NCI-H2107 treated with DMSO at 0.1 percent for 48 hours (cell line): ENCODE data around the gene DUSP6.
"Not testable (repeated sequence)": the region's sequence is repeated elsewhere in the genome, so short reads cannot be mapped to it uniquely, and the experiment has no call there.

ENCODE experiments used
- DNase-seq: peaks from one replicate; lab custom pipeline; 2025; ENCODE audit not compliant: unreplicated experiment; lab: John Stamatoyannopoulos, UW

Gene DUSP6

DNA sequence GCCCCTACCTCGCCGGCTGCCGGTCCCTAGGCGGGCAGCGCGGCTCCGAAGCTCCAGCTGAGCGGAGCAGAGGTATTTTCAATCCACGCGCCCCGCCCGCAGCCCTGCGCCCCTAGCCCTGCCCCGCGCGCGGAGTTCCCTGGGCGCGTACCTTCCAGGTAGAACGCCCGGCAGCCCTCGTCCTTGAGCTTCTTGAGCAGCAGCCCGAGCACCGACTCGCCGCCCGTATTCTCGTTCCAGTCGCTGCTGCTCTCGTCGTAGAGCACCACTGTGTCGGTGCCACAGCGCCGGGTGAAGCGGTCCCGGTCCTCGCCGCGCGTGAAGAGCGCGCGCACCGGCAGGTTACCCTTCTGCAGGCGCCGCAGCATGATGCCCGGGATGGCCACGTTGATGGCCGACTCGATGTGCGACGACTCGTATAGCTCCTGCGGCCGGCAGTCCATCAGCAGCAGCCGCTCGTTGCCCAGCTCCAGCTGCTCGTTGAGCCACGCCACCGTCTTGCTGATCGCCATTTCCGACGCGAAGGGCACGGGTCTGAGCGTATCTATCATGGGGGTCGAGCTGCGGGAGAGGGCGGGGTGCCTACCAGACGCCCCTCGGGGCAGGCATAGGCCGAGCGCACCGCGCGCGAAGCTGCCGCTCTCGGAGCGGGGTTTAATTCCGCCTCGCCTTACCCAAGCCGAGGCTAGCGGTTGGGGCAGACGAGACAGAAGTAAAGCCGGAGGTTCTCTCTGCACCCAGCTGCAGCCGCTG, 636 bp downstream of the DUSP6 start:
- no peak for DNase-seq

DNA sequence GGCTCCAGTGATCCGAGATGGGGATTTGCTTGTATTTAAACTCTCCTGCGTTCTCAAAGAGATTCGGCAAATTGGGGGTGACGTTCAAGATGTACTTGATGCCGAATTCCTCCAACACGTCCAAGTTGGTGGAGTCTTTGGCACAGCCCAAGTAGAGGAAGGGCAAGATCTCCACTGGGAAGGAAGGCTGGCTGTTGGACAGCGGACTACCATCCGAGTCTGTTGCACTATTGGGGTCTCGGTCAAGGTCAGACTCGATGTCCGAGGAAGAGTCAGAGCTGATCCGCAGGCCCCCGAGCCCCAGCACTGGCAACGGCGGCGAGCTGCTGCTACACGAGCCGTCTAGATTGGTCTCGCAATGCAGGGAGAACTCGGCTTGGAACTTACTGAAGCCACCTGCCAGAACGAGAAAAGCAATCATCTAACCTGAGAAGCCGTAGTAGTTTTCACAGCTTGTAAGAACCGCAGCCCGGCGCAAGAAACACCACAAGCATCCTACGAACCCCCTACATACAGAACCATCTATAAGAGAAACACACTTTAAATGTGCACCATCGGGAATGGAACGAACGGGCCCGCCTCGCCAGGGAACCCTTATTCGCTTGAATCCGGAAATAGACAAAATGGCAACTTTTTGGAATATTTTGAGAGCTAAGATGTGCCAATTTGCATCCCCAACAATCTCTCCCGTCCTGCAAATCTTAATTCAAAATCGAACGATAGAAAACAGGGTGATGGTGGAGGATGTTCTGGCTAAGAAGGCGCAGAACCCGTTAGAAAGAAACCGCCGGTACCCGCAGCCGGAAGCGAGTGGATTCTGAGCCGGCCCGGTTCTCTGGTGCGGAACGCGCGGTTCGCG, 1.4 kb downstream of the DUSP6 start:
- no peak for DNase-seq

DNA sequence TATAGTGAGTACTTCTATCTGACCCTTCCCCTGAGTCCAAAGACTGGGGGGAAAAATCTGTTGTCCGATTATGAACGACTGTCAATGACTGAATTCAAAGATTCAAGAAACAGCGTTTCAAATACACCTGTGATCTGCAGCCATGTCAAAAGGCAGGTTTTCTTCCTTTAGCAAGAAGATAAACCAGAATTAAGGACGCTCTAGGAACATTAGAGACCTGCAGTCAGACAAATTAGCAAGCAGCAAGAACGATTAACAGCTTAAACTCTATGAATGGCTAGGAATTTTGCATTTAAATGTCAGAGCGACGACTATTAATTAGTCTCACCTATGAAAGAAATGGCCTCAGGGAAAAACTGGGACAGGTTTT, 2.1 kb downstream of the DUSP6 start:
- no peak for DNase-seq

DNA sequence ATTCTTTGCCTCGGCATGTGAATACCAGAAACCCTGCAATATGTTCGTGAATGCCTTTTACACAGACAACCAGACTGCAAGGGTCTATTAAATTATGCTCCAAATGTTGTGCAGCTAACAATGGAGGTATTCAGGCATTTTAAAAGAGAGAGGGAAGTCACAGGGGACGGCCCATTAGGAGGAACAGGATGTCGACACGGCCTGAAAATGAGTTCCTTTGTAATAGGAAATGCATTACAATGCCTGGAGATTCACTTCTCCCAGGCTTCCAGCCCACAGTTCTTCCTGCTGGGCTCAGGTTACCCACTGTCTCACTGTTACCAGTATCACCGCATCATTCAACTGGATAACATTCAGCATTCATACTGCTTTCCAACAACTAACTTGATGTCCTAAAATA, 2.5 kb downstream of the DUSP6 start:
- DNase-seq = peak; percentile 38

DNA sequence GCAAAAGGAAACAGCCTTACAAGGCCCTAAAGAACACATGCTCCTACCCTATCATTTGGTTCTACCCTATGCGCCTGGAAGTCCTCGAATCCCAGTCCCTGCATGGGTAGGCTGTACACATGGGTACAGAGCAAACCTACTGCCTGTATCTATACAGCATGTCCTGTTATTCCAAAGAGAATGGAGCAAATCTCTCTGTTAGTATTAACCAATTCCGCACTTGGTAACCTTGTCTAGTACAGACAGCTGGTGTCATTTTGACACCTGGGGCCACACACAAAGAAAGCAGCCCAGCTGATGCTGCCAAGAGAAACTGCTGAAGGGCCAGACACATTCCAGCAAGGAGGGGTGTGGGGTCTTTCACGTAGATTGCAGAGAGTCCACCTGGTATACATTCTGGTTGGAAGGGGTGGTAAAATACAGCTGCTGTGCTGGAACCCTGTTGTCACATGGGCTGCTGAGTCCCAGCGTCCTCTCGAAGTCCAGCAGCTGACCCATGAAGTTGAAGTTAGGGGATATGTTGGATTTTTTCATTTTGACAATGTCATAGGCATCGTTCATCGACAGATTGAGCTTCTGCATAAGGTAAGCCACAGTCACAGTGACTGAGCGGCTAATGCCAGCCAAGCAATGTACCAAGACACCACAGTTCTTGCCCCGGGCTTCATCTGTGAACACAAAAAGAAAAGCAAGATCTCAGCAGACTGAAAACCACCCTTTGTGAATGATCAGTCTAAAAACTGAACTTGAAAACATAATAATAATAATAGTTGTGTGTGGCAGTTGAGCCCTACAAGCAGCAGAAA, 3.2 kb downstream of the DUSP6 start:
- DNase-seq = no peak

DNA sequence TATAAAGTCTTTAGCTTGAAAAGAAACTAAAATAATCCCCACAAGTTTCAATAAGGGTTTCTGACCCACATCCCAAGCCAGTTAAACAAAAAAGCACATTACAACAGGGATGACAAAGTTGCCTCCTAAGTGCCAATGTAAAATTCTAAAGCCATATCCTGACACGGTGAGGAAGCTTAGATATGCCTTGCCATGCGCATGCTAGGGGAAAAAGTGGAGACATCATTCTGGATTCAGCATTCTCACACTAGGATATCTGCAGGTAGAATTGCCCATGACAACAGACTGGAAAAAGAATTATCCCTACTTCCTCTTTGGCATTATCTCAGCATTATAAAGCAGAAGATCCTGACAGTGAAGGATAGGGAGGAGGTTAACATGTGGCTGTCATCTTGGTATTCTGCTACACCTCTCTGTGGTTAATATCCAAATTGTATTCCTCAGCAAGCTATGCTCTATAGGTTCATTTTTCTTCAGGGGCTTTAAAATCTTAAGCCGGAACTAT, 4.9 kb downstream of the DUSP6 start:
- no peak for DNase-seq

DNA sequence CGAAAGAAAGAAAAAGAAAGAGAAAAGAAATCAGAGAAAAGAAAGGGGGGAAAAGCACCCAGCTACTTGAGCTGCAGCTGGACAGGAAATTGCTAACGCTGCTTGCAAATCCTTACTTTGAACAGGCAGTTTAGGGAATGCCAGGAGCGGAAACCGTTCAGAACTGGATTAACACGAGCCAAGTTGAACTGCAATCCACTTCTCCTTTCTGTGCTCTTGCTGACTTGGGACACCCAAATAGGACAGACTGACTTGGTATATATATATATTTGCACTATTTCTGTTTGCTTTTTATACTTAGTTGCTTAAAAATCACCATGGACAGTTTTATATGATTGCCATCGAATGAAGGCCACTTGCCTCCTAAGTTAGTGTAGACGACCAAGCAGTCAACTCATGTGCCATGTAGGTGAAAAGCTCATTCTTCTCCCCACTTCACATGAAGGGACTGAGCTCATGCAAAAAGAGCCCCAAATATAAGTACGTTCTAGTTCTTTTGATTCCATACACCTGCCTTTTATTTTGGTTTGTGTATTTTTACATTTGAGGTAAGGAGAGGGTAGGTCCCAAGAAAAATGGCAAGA, 5.5 kb downstream of the DUSP6 start:
- DNase-seq = no peak

DNA sequence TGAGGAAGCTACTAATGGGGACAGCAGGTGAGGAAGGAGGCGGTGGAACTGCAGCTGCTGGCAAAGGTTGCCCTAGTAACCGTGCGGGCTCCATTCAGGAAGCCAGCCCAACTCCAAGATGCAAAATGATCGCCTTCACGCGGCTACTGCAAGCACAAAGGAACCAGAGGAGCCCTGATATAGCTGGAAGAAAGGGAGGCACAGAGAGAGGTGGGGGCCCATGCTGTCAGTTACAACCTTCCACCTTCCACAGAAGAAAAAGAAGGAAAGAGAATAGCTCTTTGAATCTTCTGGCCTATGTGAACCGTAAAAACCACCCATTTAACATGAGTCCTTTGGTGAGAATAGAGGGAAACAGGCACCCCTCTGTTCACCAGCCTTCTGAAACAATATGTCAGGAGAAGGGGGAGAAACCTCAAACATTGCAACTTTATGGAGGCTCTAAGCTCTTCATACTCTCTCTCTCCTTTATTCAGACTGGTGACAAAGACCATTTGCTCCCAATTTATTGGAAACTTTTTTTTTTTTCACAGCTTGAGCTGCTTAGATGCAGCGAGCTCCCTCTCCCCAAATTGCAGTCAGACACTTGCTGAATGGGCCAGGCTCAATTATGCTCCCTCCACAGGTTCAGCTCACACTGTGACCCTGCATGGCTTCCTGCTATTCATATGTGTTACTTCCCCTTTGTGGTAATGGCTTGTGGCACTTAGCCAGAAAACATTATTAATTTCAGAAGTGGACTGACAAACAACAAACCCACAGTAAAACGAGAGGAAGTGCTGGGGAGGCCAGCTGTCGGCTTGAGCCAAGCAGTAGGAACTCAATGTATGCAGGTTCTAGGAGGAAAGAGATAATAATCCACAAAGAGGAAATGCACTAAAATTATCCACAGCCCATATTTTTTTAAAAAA, 6.2 kb downstream of the DUSP6 start:
- peak; percentile 90 for DNase-seq

DNA sequence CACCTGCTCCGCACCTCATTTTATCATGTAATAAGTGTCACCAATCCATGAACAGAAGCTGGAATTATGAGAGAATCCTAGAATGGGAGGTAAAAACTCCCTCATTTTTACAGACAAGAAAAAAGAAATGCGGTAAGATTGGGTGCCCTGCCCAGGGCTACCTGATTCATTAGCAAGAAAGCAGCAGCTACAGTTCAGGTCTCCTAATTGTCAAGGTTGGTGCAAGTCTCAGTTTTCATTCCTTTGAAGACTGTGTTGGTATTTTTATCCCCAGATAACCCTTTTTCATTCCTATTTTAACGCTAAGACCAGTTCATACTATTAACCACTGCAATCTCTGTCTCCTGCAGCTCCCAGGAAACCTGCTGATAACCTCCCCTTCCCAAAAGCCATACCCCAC, 6.9 kb downstream of the DUSP6 start:
- no peak for DNase-seq

DNA sequence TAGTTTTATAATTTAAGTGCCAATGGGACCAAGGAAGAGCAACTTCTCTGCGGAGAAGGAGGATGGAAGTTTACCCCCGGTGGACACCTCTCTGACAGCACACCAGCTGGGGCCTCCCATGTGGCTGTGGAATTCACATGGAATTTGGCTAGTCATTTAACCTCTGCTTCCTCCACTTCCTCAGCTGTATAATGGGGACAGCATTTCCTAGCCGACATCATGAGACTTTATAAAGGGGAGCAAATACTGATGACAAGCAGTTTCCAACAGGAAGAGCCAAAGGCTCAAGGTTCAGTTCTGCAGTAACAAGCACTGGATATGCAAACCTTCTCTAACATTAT, 7.5 kb downstream of the DUSP6 start:
- DNase-seq = no peak

DNA sequence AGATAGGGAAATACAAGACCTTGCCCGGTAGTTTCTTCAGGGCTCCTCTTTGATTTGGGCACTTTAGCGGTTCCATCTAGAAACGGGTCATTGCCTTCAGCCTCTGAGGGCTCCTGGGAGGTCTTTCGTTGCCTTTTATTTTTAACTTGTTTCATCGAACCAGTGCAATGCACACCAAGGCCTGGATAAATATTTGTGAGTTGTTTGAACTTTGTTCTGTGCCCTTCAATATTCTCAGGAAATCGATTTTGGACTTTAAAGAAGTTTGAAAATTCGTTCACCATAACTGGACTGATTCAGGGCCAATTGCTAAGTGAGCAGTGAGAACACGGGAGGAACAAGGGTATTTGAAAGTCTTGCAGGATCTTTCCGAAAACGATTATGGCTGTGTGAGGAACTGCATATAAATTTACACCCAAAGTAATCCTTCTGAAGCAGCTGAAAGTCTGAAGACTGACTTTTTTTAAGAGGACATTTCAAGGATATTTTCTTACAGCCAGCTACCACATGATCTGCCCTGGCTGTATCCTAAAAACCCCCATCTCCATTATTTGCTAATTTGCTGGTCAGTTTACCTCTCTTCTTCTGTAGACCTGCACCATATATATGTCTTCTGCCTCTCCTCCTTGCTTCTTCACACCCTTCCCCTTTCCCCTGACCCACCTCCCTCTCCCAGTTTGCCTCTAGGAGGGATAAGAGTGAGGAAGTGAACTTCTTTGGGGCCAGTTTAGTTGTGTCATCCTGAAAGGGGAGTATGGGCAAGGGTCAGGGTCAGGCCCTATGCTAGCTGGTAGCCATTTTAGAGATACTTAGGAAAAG, 8.0 kb downstream of the DUSP6 start:
- no peak for DNase-seq

DNA sequence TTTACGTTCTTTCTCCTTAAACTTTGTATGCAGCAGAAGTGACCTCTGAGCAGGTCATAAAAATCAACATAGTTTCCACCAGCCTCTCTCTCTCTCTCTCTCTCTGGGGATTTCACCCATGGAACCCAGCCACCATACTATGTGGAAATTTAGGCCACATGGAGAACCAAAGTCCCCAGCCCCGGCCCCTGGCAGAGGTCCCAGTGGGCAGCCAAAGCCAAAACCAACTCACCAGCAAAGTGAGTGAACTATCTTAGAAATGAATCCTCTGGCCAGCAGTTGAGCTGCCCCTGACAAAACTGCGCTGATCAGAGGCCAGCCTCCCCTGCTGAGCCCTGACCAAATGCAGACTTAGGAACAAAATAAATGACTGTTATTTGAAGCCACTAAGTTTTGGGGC, 9.2 kb downstream of the DUSP6 start:
- no peak for DNase-seq

DNA sequence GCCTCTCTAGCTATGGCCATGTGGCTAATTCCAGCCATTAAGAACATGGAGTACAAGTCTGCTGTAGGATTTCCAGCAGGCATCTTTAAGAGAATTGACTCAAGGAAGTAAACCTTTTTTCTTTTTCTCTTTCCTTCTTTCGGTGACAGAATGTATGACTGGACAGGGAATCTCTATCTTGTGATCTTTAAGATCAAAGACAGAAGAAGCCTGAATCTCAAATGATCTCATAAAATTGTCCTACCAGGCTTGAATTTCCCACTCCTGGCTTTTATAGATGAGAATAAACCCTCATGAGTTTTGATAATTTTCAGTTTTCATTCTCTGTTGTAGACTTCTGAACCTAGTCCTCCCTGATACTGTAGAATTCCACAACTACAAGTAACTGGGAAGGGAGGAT, 11.4 kb downstream of the DUSP6 start:
- no peak for DNase-seq

DNA sequence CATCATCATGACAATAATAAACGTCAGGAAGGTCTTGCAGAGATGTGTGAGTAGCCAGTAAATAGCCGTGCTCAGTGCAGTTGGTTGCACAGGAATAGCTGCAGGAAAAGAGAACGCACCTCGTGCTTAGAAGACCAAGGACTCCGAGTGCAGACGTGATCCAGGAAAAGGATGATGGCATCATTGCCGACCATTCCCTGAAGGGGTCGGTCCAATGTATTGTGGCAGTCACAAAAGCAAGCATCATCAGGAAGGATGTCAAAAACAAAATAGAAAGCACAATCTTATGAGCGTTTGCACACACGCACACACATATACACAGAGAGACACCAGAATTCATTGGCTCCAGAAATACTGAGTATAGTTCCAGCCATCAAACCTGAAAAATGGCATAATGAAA, 12.8 kb downstream of the DUSP6 start:
- no peak for DNase-seq

DNA sequence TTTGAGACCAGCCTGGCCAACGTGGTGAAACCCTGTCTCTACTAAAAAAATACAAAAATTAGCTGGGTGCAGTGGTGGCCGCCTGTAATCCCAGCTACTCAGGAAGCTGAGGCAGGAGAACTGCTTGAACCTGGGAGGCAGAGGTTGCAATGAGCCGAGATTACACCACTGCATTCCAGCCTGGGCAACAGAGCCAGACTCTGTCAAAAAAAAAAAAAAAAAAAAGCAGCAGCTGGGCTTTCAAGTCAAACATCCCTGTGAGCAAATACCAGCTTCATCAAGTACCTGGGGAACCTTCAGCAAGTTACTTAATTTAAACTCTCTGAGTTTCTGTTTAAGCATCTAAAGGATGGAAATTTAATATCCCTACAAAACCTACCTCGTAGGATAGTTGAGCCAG, 15.2 kb downstream of the DUSP6 start:
- DNase-seq = not testable (repeated sequence)

DNA sequence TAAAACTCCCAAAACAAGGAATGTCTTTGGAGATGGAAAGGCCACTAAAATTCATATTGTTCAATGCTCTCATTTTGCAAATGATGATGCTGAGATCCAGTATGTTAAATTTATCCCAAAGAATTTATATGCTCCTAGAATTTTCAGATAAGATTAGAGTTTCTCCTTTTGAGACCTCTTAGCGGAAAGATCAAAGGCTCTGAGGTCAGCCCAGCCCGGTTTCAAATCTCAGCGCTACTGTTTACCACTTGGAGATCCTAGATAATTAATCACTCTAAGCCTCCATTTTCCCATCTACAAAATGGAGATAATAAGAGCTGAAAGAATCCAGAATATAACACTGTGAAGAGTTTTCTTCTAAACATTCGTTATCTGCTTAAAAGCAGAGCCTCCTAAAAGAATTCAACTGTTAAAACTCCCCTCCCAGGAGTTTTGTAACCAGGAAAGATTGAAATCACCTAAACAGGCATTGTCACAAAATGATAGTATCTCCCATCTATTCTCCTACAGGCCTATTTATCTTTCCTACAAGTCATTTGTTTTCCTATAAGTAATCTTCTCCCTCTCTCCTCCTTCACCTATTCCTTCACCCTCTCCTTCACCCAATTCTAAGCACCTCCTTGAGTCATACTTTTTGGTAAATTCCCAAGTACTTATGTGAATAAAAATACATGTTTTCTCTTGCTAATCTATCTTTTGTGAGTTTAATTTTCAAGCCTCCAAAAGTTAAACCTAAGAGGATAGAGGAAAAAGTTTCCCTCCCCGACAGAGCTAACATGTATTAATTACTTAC, 16.7 kb downstream of the DUSP6 start:
- DNase-seq = no peak

DNA sequence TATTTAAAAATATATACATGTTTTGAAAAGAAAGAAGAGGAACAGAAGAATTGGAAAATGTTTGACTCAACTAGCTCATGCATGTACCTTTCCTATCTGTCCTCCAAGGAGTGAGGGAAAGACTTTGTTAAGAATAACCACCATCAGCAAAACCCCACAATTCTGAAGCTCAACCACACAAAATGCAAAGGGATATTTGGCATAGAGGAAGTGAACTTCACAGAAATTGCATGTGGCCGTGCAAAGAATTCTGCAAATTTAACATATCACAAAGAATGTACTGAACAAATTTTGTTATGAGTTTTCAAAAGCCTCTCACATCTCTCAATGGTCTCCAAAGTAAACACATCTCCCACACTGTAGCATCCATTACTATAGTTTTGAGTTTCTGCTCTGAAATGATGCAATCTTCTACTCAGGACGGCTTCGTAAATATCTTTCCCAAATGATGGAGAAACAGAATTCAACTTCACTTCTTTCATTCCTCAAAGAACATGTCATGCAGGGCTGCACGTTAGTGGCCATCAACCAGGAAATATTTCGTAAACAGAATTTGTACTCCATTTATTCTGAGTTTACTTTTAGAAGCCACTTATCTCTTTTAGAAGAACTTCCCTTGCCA, 17.6 kb downstream of the DUSP6 start:
- no peak for DNase-seq

DNA sequence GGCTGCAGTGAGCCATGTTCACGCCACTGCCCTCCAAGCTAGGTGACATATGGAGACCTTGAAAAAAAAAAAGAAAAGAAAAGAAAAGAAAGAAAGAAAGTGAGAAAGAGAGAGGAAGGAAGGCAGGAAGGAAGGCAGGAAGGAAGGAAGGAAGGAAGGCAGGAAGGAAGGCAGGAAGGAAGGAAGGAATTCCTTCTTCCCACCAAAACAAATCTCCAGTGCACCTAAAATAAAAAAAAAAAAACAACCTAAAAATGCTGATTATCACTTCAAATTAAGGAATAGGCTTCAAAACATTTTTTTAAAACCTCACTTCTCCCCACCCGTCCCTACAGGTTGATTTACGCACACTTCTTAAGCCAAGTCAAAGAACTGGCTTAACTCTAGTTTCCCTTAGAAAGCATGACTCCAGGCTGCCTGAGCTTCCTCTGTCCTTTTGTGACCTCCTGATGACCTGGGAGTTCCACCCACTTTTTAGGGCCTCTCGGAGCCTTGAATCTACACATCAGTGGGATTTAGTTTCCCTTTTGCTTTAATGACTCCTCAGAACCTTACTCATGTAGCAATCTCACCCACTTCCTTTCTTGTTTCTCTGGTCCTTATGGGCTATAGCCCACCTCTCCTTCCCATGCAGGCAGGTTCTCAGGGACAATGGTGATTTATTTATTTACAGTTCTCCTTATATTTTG, 18.6 kb downstream of the DUSP6 start:
- DNase-seq = no peak
